CD4-positive, alpha-beta T cell treated with Interleukin-1 beta for 1 hour (primary cell): Measurements from ENCODE around the gene URGCP.
"Not testable (repeated sequence)": the region's sequence is repeated elsewhere in the genome, so short reads cannot be mapped to it uniquely, and the experiment has no call there.

Experiments used
- DNase-seq, 2 donors: peaks; one replicate each; pipeline ENCODE4 v3.0.0-alpha.2; 2020 to 2022

Gene URGCP

GRCh38 chr7:43905956-43906330 is 453 bp downstream of the URGCP start:
- peak in 1 of 2 donors; percentile 11 for DNase-seq

GRCh38 chr7:43905209-43905946 is 1.0 kb downstream of the URGCP start:
- DNase-seq, result no peak

- no peak for DNase-seq
Measured at GRCh38 chr7:43904533-43905208, 1.7 kb downstream of the URGCP start.

- DNase-seq, result no peak
Measured at GRCh38 chr7:43902542-43903054, 3.8 kb downstream of the URGCP start.

GRCh38 chr7:43898571-43898970 is 7.8 kb downstream of the URGCP start:
- not testable (repeated sequence) for DNase-seq

GRCh38 chr7:43895847-43896415 is 10.5 kb downstream of the URGCP start:
- no peak for DNase-seq

- DNase-seq, result no peak
Measured at GRCh38 chr7:43891069-43891955, 15.1 kb downstream of the URGCP start.

GRCh38 chr7:43890468-43890867 is 15.9 kb downstream of the URGCP start:
- no peak for DNase-seq

GRCh38 chr7:43888993-43889945 is 17.1 kb downstream of the URGCP start:
- DNase-seq, result no peak

GRCh38 chr7:43884617-43885016 is 21.8 kb downstream of the URGCP start:
- no peak for DNase-seq

- no peak for DNase-seq
Measured at GRCh38 chr7:43884209-43884608, 22.2 kb downstream of the URGCP start.

GRCh38 chr7:43880596-43880995 is 25.8 kb downstream of the URGCP start:
- no peak for DNase-seq

- no peak for DNase-seq
Measured at GRCh38 chr7:43879477-43879876, 26.9 kb downstream of the URGCP start.

- no peak for DNase-seq
Measured at GRCh38 chr7:43878867-43879266, 27.5 kb downstream of the URGCP start.

- DNase-seq, result no peak
Measured at GRCh38 chr7:43877968-43878864, 28.2 kb downstream of the URGCP start.

GRCh38 chr7:43876976-43877745 is 29.2 kb downstream of the URGCP start:
- no peak for DNase-seq

- no peak for DNase-seq
Measured at GRCh38 chr7:43876241-43876640, 30.2 kb downstream of the URGCP start.

- DNase-seq, result no peak
Measured at GRCh38 chr7:43873300-43873699, 33.1 kb downstream of the URGCP start.

- no peak for DNase-seq
Measured at GRCh38 chr7:43872406-43873110, 33.8 kb downstream of the URGCP start.
